Measurements from ENCODE around the gene AVL9.

DNA sequence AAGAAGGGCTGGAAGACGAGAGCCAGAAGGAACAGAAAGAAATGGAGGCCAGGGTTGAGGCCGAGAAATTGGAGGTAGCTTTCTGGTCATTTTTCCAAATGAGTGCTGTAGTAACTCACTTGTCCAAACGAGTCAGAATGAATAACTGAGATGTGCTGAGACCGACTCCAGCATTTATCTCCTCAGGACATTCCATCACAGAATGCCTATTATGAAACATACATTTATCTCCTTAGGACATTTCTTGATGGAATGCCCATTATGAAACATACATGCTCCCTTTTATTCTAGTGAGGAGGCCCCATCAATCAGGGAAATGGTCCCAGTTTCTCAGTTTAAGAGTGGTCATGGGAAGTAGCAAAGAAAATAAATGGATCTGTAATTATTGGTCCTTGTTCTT is 16.5 kb downstream of the AVL9 start:
- TF ChIP-seq CTCF (IDR thresholded peaks at IDR 0.05) (no peak), EZH2 (IDR thresholded peaks at IDR 0.05) (no peak), EZH2phosphoT487 (IDR thresholded peaks at IDR 0.05) (no peak)

All from neural progenitor cell (in vitro differentiated cells).